K562 (cell line): ENCODE data around the gene TANC1. TPM values are rescaled to one million over a fixed set of nuclear protein-coding genes. Genes with fewer than 3 reads are reported as not detected.

Experiments
- ATAC-seq: fragments of 200-7000 bp; cut with Tn5 transposase; 3 replicates; pipeline ENCODE4 v1.9.1; 2020; ENCODE audit warnings: moderate library complexity
- BruUV-seq: library from RNA; stranded (reverse); fragments of 400-500 nt; replicated peaks from 2 replicates; lab custom pipeline; 2021; lab: Mats Ljungman, UMichigan
- CTCF ChIA-PET: fragments of 300-600 bp; formaldehyde crosslinking; extraction: SDS; loops from one replicate; lab custom pipeline; 2021; ENCODE audit warnings: low intra/inter-chr PET ratio; lab: Yijun Ruan, JAX
- POLR2A ChIA-PET: fragments of 300-600, 350-650 bp; sonication (Branson Sonifier 250); formaldehyde crosslinking; extraction: SDS; loops from one replicate; lab custom pipeline; 2021; ENCODE audit warnings: antibody characterized with exemption, inconsistent platforms; lab: Yijun Ruan, JAX
- DNase-seq, 4 experiments: peaks; one replicate each; pipeline versions ENCODE4 v3.0.0 to v3.0.0-alpha.2; 2011 to 2018; ENCODE audit warnings: low spot score in 3 of 4, mixed read lengths in 3 of 4; ENCODE audit errors: extremely low read depth in 1 of 4
- FAIRE-seq: peaks from 2 replicates; lab custom pipeline; 2011; peaks lifted over from hg19 to GRCh38; lab: Jason Lieb, UNC
- H2AFZ ChIP-seq: 2 replicates; pipeline ENCODE4 v1.6.0; 2011; ENCODE audit warnings: low read depth, low read length, control low read depth, inconsistent platforms
- H3K27ac ChIP-seq: fragments of 200-600 bp; 3 replicates; pipeline ENCODE4 v1.8.0; 2011; ENCODE audit warnings: low read depth, mild to moderate bottlenecking, control low read depth, inconsistent platforms, low read length, moderate library complexity, mixed read lengths; ENCODE audit errors: extremely low read depth
- H3K27me3 ChIP-seq, 2 experiments: fragments of 300-600 bp in 1 of 2; 2 replicates in 1 of 2; 3 replicates in 1 of 2; pipeline versions ENCODE4 v1.6.0 to v1.8.0; 2011; ENCODE audit warnings: inconsistent platforms in 2 of 2, low read length in 2 of 2, mild to moderate bottlenecking in 1 of 2, mixed read lengths in 1 of 2, moderate library complexity in 1 of 2; ENCODE audit not compliant: control insufficient read depth in 2 of 2, insufficient read depth in 2 of 2
- H3K36me3 ChIP-seq: fragments of 300-600 bp; 3 replicates; pipeline ENCODE4 v1.8.0; 2011; ENCODE audit warnings: mild to moderate bottlenecking, low read length, inconsistent platforms; ENCODE audit not compliant: control insufficient read depth, insufficient read depth
- H3K4me1 ChIP-seq, 2 experiments: fragments of 200-600 bp in 1 of 2; replicated peaks in 1 of 2; 2 replicates in 1 of 2; 3 replicates in 1 of 2; pipeline versions ENCODE4 v1.5.1 to v1.8.0; 2011; ENCODE audit warnings: inconsistent platforms in 2 of 2, low read length in 2 of 2, mild to moderate bottlenecking in 1 of 2, mixed read lengths in 1 of 2, moderate library complexity in 1 of 2; ENCODE audit not compliant: control insufficient read depth in 2 of 2, insufficient read depth in 2 of 2
- H3K4me2 ChIP-seq: 2 replicates; pipeline ENCODE4 v1.6.1; 2011; ENCODE audit warnings: low read length, control low read depth, inconsistent platforms, mixed read lengths; ENCODE audit not compliant: insufficient read depth
- H3K4me3 ChIP-seq: fragments of 200-600 bp; sonication (generic), shearing (Covaris generic); 2 replicates; pipeline ENCODE4 v1.5.1; 2016; ENCODE audit warnings: control low read depth, inconsistent platforms
- H3K79me2 ChIP-seq: fragments of 200-600 bp; 3 replicates; pipeline ENCODE4 v1.8.0; 2011; ENCODE audit warnings: low read length, inconsistent platforms; ENCODE audit not compliant: control insufficient read depth, insufficient read depth
- H3K9ac ChIP-seq, 2 experiments: 2 replicates each; pipeline versions ENCODE4 v1.6.0 to v1.6.1; 2011; ENCODE audit warnings: low read depth in 2 of 2, low read length in 2 of 2, control low read depth in 1 of 2, inconsistent platforms in 1 of 2, mild to moderate bottlenecking in 1 of 2, mixed read lengths in 1 of 2; ENCODE audit not compliant: insufficient read depth in 1 of 2
- H3K9me1 ChIP-seq: one replicate; pipeline ENCODE4 v1.6.0; 2011; ENCODE audit warnings: inconsistent platforms, mild to moderate bottlenecking, low read length, moderate library complexity; ENCODE audit not compliant: control insufficient read depth, insufficient read depth
- H3K9me3 ChIP-seq: replicated peaks from 2 replicates; pipeline ENCODE4 v1.5.1; 2011; ENCODE audit warnings: low read depth, low read length, inconsistent platforms; ENCODE audit not compliant: control insufficient read depth, insufficient read depth
- H4K20me1 ChIP-seq: replicated peaks from 2 replicates; pipeline ENCODE4 v1.6.1; 2011; ENCODE audit warnings: low read length, inconsistent platforms, mixed read lengths; ENCODE audit not compliant: control insufficient read depth, insufficient read depth
- ATF4 ChIP-seq: fragments of 450-650 bp; formaldehyde crosslinking; IDR thresholded peaks from 2 replicates; pipeline ENCODE4 v1.4.0; 2022; ENCODE audit warnings: mild to moderate bottlenecking, moderate library complexity
- CBFA2T2 ChIP-seq: fragments of 450-650 bp; conservative IDR thresholded peaks from 2 replicates; pipeline ENCODE4 v1.6.1; 2017; ENCODE audit warnings: mild to moderate bottlenecking
- CHAMP1 ChIP-seq: fragments of 450-650 bp; IDR thresholded peaks from 2 replicates; pipeline ENCODE4 v1.6.1; 2016; ENCODE audit warnings: mild to moderate bottlenecking
- HDAC8 ChIP-seq: fragments of 450-650 bp; IDR thresholded peaks from 2 replicates; pipeline ENCODE4 v1.6.1; 2016; ENCODE audit warnings: mild to moderate bottlenecking, missing genetic modification characterization, moderate library complexity, missing compliant biosample characterization
- LCOR ChIP-seq: sonication (generic); formaldehyde crosslinking; IDR thresholded peaks from 2 replicates; pipeline ENCODE4 v1.8.0; 2022; ENCODE audit warnings: mild to moderate bottlenecking, missing genetic modification reagents
- MIER1 ChIP-seq: fragments of 450-650 bp; IDR thresholded peaks from 2 replicates; pipeline ENCODE4 v1.6.1; 2016; ENCODE audit warnings: antibody characterized with exemption, mild to moderate bottlenecking, low read depth
- MNT ChIP-seq, 2 experiments: fragments of 450-650 bp; conservative IDR thresholded peaks; 2 replicates each; pipeline ENCODE4 v1.6.1; 2017; ENCODE audit warnings: mild to moderate bottlenecking in 2 of 2, moderate library complexity in 2 of 2
- PRPF4 ChIP-seq: fragments of 200-400 bp; formaldehyde crosslinking; IDR thresholded peaks from one replicate; pipeline ENCODE4 v1.6.1; 2017; ENCODE audit warnings: low read length, low read depth, mild to moderate bottlenecking; ENCODE audit not compliant: insufficient read depth, poor library complexity, severe bottlenecking
- SRSF1 ChIP-seq: fragments of 200-400 bp; formaldehyde crosslinking; IDR thresholded peaks from 2 replicates; pipeline ENCODE4 v1.6.1; 2017; ENCODE audit warnings: mild to moderate bottlenecking, low read depth, low read length, moderate library complexity
- TBP ChIP-seq: optimal IDR thresholded peaks from 2 replicates; pipeline ENCODE3; 2011; ENCODE audit warnings: low read depth, low read length, improper control_type of control experiment
- WGBS: fragments of 100-300 bp; shearing (Covaris generic); methylation state at CpG from one replicate; pipeline ENCODE4 v1.1.6; 2016; ENCODE audit warnings: low coverage, mixed read lengths; ENCODE audit not compliant: insufficient coverage; ENCODE audit errors: missing lambda C conversion rate; 5-methylcytosine and 5-hydroxymethylcytosine counted together
- in situ Hi-C: fragments of 300-500 bp; cut with MboI; formaldehyde crosslinking; loops from 4 replicates; pipeline ENCODE4 v1.15.0; 2018; ENCODE audit warnings: inconsistent platforms, mixed read lengths
- intact Hi-C: fragments of 100-400 bp; cut with micrococcal nuclease; formaldehyde crosslinking; loops from 2 replicates; pipeline ENCODE4 v1.14.2; 2022
- polyA plus RNA-seq, 8 experiments: library from polyadenylated mRNA; depleted of rRNA in 4 of 8; stranded (reverse) in 5 of 8; unstranded in 3 of 8; fragments of >200 nt; fragmentation: Nextera tagmentation in 2 of 8; fragmentation: Illumina TruSeq in 1 of 8; extraction: Ambion mirVana in 2 of 8; extraction: Trizol in 1 of 8; gene quantifications; 2 replicates each; pipeline versions ENCODE4 v1.2.1 to v1.2.3, GENCODE V29; 2011 to 2014; ENCODE audit warnings: inconsistent platforms in 1 of 8, missing spikeins in 1 of 8
- total RNA-seq, 7 experiments: library from RNA; depleted of rRNA in 6 of 7; stranded (reverse); fragments of >200 nt in 6 of 7; fragmentation: Illumina TruSeq in 2 of 7; extraction: Trizol in 2 of 7; gene quantifications; 2 replicates each; pipeline versions ENCODE4 v1.2.1 to v1.2.3, GENCODE V29; 2011 to 2021; ENCODE audit warnings: low replicate concordance in 1 of 7

Gene TANC1
- total and polyA plus RNA-seq, 9 of the 15 experiments (the other 6 are each of a cell fraction or from before 2014, with no cell fraction given): under 0.01 to 0.20 (median 0.07) TPM; not detected in 1

GRCh38 chr2:159204381-159205144, 236.1 kb downstream of the TANC1 start:
- H3K4me3 ChIP-seq: no peak overlapping the region
- intact Hi-C loops: loop anchor here (5.0 kb wide), 2 partner anchors 268 to 603 kb away; no protein-coding TSS in a partner anchor
- H3K27ac ChIP-seq: no peak overlapping the region
- no peak overlapping the region for H3K4me2 ChIP-seq
- H4K20me1 ChIP-seq: 0 out of 2 replicates have a peak, but pooled peaks cover 3% of the 10 kb centered on the region
- 9% methylated on average over 15 of the region's 15 CpGs for WGBS
- H3K36me3 ChIP-seq: no peaks in the 10 kb centered on the region
- TF ChIP-seq MIER1 (no peak), ATF4 (CRISPR knock-in tag) (no peak), PRPF4 (no peak), MNT (conservative IDR thresholded peaks at IDR 0.05) (no peak), SRSF1 (no peak), CBFA2T2 (no peak), TBP (no peak), LCOR (no peak), CHAMP1 (no peak), HDAC8 (tag) (no peak)
- ChIA-PET POLR2A (interaction anchor here (0.6 kb wide), 1 partner anchor 523 kb away, joined by 4 read pairs; no protein-coding TSS in a partner anchor), CTCF (no interaction called here)
- H3K4me1 ChIP-seq: no peaks in the 10 kb centered on the region
- H3K79me2 ChIP-seq: no peaks in the 10 kb centered on the region
- no peaks in the 10 kb centered on the region for H3K9me1 ChIP-seq
- H3K27me3 ChIP-seq: peaks cover 41 to 59% of the 10 kb centered on the region in 2 experiments
- DNase-seq (no peak), ATAC-seq (no peak), FAIRE-seq (no peak)
- H3K9me3 ChIP-seq: no peaks in the 10 kb centered on the region
- BruUV-seq: no TSS peak
- in situ Hi-C loops: no loop called here
- no peak overlapping the region for H2AFZ ChIP-seq
- no peak overlapping the region for H3K9ac ChIP-seq
